ENCODE measurements around the gene UGT2B10.
A peak's percentile ranks its signal among the peaks of the same experiment; 100 is the strongest.

UGT2B10 gene

DNA sequence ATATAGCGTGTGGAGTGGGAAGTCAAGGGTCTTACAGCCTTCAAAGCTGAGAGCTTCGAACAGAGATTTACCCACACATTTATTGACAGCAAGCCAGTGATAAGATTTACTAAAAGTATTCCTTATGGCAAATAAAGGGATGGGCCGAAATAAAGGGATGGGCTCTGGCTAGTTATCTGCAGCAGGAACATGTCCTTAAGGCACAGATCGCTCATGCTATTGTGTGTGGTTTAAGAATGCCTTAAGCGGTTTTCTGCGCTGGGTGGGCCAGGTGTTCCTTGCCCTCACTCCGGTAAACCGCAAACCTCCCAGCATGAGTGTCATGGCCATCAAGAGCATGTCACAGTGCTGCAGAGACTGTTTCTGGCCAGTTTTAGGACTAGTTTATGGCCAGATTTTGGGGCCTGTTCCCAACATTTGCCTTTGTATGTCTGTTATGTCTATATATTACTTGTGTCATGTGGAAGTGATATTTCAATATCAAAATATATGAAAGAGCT lies 53.5 kb downstream of the UGT2B10 start:
- no peak for DNase-seq (ENCODE audit: insufficient read length, low spot score)
- no peak for FAIRE-seq

DNA sequence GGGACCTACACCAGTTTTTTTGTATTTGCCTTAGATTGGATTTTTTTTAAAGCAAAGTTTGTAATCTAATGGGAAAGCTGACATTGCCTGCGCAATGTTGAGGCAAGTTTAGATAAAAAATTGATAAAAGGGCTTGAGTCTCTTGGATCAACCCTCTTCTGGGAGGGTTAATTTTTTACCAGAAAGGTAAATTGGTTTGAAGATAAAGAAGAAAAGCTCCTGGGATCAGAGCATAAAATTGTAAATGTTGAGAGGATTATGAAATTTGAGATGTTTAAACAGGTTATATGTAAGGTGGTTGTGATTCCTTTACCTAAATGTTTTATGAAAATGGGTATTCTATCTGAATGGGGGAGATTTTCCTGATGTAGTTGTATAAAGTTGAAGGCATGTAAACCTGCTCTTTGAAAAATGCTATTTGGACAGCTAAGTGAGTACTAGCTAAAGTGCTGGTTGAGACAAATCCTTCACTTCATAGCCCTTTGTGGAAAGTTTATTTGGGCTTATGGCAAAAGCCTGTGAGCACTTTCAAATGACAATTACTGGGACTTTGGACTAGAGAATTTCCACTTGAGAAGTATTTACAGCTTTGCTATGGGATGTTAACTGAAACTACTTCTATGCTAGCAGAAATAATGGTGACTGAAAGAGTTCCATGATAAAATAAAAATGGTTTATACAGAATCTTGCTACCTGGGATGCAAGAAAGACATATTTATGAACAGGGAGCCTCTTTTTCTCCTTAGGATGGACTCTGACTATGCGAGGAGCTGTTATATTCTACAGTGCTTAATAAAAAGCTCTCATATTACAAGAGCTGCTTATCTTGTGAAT lies 56.2 kb downstream of the UGT2B10 start:
- FAIRE-seq, result no peak
- DNase-seq (ENCODE audit: insufficient read length, low spot score), result no peak

- FAIRE-seq, result no peak
- no peak for DNase-seq (ENCODE audit: insufficient read length, low spot score)
Measured at GRCh38 chr4:68872643-68873502, 57.1 kb downstream of the UGT2B10 start.

DNA sequence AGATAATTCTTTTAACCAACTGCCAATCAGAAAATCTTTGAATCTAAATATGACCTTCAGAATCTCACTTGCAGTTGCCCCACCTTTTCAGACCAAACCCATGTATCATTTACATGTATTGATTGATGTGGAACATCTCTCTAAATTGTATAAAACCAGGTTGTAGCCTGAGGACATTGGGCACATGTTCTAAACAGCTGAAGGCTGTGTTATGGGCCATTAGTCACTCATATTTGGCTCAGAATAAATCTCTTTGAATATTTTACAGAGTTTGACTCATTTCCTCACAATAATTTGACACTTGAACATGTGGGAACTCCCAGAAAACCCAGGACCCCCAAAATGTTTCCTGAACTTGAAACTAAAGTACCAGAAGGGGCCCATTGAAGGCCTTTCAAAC lies 58.7 kb downstream of the UGT2B10 start:
- no peak for FAIRE-seq
- DNase-seq (ENCODE audit: insufficient read length, low spot score), result no peak

DNA sequence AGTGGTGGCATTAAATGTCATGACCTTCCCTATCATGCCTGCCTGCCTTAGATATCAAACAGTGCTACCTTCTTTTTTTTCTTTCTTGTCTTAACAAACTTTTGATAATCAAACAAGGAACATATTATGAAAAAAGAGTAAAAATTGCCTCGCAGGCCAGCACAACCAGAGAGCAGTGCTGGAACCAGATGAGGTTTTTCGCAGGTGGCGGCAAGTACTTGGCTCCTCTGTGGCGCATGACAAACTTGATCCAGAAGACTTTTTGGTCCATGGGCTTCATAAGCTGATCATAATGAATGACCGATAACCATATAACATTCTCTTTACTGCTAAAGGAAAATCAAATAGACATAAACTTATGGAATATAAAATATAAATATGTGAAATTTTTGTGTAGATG lies 61.8 kb downstream of the UGT2B10 start:
- FAIRE-seq, result no peak
- no peak for DNase-seq (ENCODE audit: insufficient read length, low spot score)

DNA sequence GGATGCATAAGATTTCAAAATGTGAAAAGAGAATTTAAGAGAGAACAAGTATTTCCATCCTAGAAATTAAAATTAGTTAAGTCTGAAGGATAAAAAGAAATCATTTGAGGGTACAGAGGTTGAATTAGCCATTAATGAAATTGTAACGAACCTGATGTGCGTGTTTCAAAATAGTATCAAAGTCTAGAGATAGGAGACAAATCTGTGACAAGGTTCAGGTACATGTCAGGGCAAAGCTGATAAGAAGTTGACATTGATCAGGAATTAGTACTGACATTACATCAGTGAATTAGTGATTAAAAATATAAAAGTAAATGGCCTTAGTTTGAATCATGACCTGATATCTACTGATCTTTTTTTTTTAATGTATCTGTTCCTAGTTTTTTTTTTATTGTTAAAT lies 62.3 kb downstream of the UGT2B10 start:
- no peak for DNase-seq (ENCODE audit: insufficient read length, low spot score)
- peak; percentile 40 for FAIRE-seq

Data from GM19239 (cell line).